G401 (cell line): ENCODE results near the gene GRK1. TPM values are rescaled to one million over a fixed set of nuclear protein-coding genes. Genes with fewer than 3 reads are reported as not detected.

Source experiments
- DNase-seq: peaks from one replicate; pipeline ENCODE4 v3.0.0-alpha.2; 2015; ENCODE audit warnings: low spot score
- in situ Hi-C: cut with HindIII; loops from 2 replicates; pipeline ENCODE4 v1.10.0; 2016; ENCODE audit warnings: low sequenced_read_pairs, mixed read lengths
- total RNA-seq: library from RNA; depleted of rRNA; stranded (reverse); fragments of >200 nt; shearing (Covaris generic); gene quantifications from 2 replicates; pipeline ENCODE4 v1.2.3, GENCODE V29; 2014; rRNA removed

The GRK1 gene
- total RNA-seq, 1 experiment from 2014 or later = 0.07 TPM

DNA sequence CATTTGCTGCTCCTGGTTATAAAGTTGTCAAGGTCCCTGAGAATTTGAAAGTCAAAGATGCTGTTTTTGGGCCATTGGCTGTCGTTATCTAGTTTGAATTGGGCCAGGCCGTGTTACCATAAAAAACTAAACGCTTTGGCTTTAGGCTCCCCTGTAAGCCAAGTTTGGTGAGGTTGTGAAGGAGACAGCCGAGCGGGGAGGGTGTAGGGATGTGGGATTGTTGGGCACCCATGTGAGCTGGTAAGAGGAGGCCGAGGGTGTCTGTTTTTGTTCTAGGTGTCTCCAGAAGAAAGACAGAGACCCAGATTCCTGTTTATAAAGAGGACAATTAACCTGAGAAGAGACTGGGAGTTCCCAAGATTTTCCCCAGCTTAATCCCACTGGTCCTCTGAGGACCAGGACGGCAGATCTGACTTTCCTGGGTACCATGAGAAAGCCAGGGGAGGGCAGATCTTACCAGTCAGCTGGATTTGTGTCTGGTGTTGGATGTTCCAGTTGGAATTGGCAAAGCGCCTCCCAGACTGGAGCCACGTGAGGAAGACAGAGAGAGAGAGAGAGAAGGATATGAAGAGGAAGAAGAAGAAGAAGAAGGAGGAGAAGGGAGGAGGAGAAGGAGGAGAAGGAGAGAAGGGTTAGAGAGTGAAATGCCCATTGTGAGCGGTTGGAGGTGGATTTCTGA lies 117.1 kb downstream of the GRK1 start:
- DNase-seq = no peak
- in situ Hi-C loops = no loop called here

GRCh38 chr13:113784645-113785024 lies 117.6 kb downstream of the GRK1 start:
- in situ Hi-C loops = no loop called here
- DNase-seq = no peak

DNA sequence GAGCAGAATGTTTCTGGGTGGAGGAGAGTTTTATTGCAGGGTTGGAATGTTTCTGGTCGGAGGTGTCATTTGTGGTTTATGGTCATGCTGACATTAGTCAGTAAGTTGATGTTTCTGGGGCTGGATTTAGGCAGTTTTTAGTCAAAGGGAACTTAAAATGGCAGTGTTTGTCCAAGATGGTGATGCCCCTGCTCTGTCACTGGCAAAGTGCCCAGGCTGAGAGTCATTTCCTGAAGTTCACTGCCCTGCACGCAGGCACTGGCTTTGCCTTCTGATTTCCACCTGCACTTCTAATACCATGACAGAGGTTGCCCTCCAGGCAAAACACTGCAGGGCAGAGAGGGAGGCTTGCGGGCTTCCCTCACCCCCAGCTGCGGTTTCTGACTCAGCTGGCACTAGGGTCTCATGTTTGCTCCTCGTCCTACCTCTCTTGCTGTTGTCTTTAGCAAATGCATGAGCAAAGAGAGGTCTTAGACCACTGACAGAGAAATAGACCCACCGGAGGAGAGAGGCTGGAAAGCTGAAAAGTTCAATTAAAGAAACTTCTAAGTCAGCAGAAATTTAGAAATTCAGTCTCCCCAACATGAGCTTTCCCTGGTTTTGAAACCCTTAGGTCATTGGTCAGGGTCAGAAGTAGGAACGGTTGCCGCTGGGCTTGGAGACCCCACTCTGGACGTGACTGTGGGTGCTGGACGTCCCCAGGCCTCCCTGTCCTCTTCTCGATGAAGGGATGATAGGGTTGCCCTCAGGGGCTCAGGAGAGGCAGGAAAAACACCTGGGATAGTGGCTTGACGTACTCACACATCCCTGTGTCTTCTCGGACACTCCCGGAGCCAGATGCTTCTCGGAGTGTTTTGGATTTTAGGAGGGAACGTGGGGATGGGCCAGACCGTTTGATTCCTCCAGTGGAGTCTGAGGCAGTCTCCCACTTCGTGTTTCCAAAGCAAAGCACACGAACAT lies 118.3 kb downstream of the GRK1 start:
- DNase-seq = no peak
- in situ Hi-C loops = no loop called here

DNA sequence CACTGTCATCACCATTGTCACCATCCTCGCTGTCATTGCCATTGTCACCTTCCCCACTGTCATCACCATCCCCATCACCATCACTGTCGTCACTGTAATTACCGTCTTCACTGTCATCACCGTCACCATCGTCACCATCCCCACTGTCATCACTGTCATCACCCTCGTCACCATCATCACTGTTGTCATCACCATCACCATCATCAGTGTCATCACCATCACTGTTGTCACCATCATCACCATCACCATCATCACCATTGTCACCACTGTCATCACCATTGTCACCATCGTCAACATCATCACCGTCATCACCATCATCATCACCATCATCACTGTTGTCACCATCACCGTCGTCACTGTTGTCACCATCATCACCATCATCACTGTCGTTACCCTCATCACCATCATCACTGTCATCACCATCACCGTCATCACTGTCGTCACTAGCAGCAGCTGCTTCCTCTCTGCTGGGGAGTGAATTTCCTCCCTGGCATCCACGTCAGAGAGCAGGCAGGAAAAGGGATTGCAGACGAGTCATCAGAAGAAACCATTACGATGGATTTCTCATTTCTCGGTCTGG lies 119.3 kb downstream of the GRK1 start:
- no peak for DNase-seq
- in situ Hi-C loops = no loop called here

Other genes with a start within 250 kb of the GRK1 start
- 2.3 and 3.3 TPM in 2 replicates for gene ADPRHL1, start 213.7 kb upstream of the GRK1 start, total RNA-seq
- 6.3 and 12.7 TPM in 2 replicates for gene DCUN1D2, start 176.5 kb upstream of the GRK1 start, total RNA-seq
- 23.0 and 39.4 TPM in 2 replicates for gene TFDP1, start 82.5 kb upstream of the GRK1 start, total RNA-seq
- not detected in 2 replicates for gene ATP4B, start 9.0 kb upstream of the GRK1 start, total RNA-seq
- 1.2 TPM in 1 of 2 replicates, not detected in the other for gene TMEM255B, start 92.0 kb downstream of the GRK1 start, total RNA-seq
- gene GAS6, start 196.9 kb downstream of the GRK1 start, total RNA-seq = 16.0 and 16.2 TPM in 2 replicates